HCT116 (cell line): Measurements from ENCODE around the gene OR5B2. TPM values are rescaled to one million over a fixed set of nuclear protein-coding genes. Genes with fewer than 3 reads are reported as not detected.

ENCODE experiments used
- ATAC-seq: fragments of 200-7000 bp; cut with Tn5 transposase; 2 replicates; pipeline ENCODE4 v1.9.1; 2020; ENCODE audit warnings: mild to moderate bottlenecking, moderate library complexity
- BruUV-seq: library from RNA; stranded (reverse); fragments of 400-500 nt; replicated peaks from 2 replicates; lab custom pipeline; 2021; lab: Mats Ljungman, UMichigan
- CTCF ChIA-PET: fragments of 300-600 bp; sonication (Branson Sonifier 250); formaldehyde crosslinking; loops from one replicate; lab custom pipeline; 2021; ENCODE audit warnings: antibody characterized with exemption; lab: Charles Lee
- POLR2A ChIA-PET: fragments of 300-600, 350-600 bp; sonication (Branson Sonifier 250); formaldehyde crosslinking; loops from one replicate; lab custom pipeline; 2021; ENCODE audit warnings: antibody characterized with exemption; lab: Charles Lee
- RAD21 ChIA-PET, 2 experiments: fragments of 300-600 bp; sonication (Branson Sonifier 250); formaldehyde crosslinking; loops; one replicate each; lab custom pipeline; 2023; ENCODE audit warnings: low total read pairs in 2 of 2; ENCODE audit not compliant: uncharacterized antibody in 2 of 2, unreplicated experiment in 2 of 2, low non-redundant PET in 1 of 2; lab: Charles Lee
- DNase-seq: peaks from one replicate; pipeline ENCODE4 v3.0.0-alpha.2; 2010; ENCODE audit warnings: low read depth, low spot score
- H2AFZ ChIP-seq: fragments of 200-600 bp; shearing (Covaris generic), sonication (generic); 2 replicates; pipeline ENCODE4 v1.6.1; 2017; ENCODE audit warnings: low read depth, mixed run types, mixed read lengths, antibody characterized with exemption, low read length; ENCODE audit not compliant: poor library complexity, severe bottlenecking
- H3K27ac ChIP-seq: 2 replicates; pipeline ENCODE4 v1.5.1; 2012; ENCODE audit warnings: low read depth, low read length
- H3K27me3 ChIP-seq: fragments of 200-600 bp; sonication (generic); 2 replicates; pipeline ENCODE4 v1.6.1; 2016; ENCODE audit warnings: mixed run types, low read length, mixed read lengths; ENCODE audit not compliant: insufficient read depth
- H3K36me3 ChIP-seq, 2 experiments: fragments of 200-500 bp in 1 of 2; fragments of 200-600 bp in 1 of 2; sonication (Bioruptor generic) in 1 of 2; sonication (generic) in 1 of 2; 2 replicates each; pipeline versions ENCODE4 v1.5.1 to v1.6.1; 2014 to 2016; ENCODE audit warnings: low read length in 2 of 2, inconsistent platforms in 1 of 2, mixed read lengths in 1 of 2, mixed run types in 1 of 2; ENCODE audit not compliant: insufficient read depth in 2 of 2, control insufficient read depth in 1 of 2
- H3K4me1 ChIP-seq, 2 experiments: fragments of 200-600 bp in 1 of 2; sonication (generic) in 1 of 2; 2 replicates each; pipeline versions ENCODE4 v1.5.1 to v1.6.1; 2012 to 2017; ENCODE audit warnings: low read length in 2 of 2, inconsistent platforms in 1 of 2, mild to moderate bottlenecking in 1 of 2, mixed read lengths in 1 of 2, mixed run types in 1 of 2, moderate library complexity in 1 of 2; ENCODE audit not compliant: insufficient read depth in 2 of 2, control insufficient read depth in 1 of 2
- H3K4me2 ChIP-seq: fragments of 200-600 bp; sonication (generic); 2 replicates; pipeline ENCODE4 v1.6.1; 2017; ENCODE audit warnings: mixed run types, low read length, mixed read lengths
- H3K4me3 ChIP-seq, 2 experiments: fragments of 200-600 bp in 1 of 2; sonication (generic) in 1 of 2; replicated peaks in 1 of 2; 2 replicates each; pipeline ENCODE4 v1.5.1; 2011 to 2016; ENCODE audit warnings: low read length in 2 of 2, control low read depth in 1 of 2, low read depth in 1 of 2, mild to moderate bottlenecking in 1 of 2, mixed read lengths in 1 of 2, mixed run types in 1 of 2
- H3K79me2 ChIP-seq: fragments of 200-600 bp; sonication (generic); 2 replicates; pipeline ENCODE4 v1.6.1; 2017; ENCODE audit warnings: mild to moderate bottlenecking, mixed run types, low read length, moderate library complexity, mixed read lengths; ENCODE audit not compliant: insufficient read depth
- H3K9ac ChIP-seq: fragments of 200-600 bp; sonication (generic); 2 replicates; pipeline ENCODE4 v1.6.1; 2016; ENCODE audit warnings: low read length, mixed read lengths
- H3K9me2 ChIP-seq: fragments of 200-600 bp; sonication (generic), shearing (Covaris generic); 2 replicates; pipeline ENCODE4 v1.6.1; 2017; ENCODE audit warnings: mixed run types, mild to moderate bottlenecking, moderate library complexity; ENCODE audit not compliant: insufficient read depth
- H3K9me3 ChIP-seq, 2 experiments: fragments of 200-500 bp in 1 of 2; fragments of 200-600 bp in 1 of 2; sonication (Bioruptor generic) in 1 of 2; sonication (generic) in 1 of 2; 2 replicates each; pipeline ENCODE4 v1.6.1; 2014 to 2017; ENCODE audit warnings: low read length in 2 of 2, mixed read lengths in 2 of 2, inconsistent platforms in 1 of 2, low read depth in 1 of 2, mild to moderate bottlenecking in 1 of 2, mixed run types in 1 of 2, moderate library complexity in 1 of 2; ENCODE audit not compliant: control insufficient read depth in 1 of 2, insufficient read depth in 1 of 2
- H4K20me1 ChIP-seq: fragments of 200-600 bp; sonication (generic), shearing (Covaris generic); 2 replicates; pipeline ENCODE4 v1.6.1; 2017; ENCODE audit warnings: mixed run types, mild to moderate bottlenecking, moderate library complexity; ENCODE audit not compliant: insufficient read depth
- CBX3 ChIP-seq: IDR thresholded peaks from 2 replicates; pipeline ENCODE4 v1.6.1; 2012; ENCODE audit warnings: low read depth
- EGR1 ChIP-seq: IDR thresholded peaks from 2 replicates; pipeline ENCODE4 v1.6.1; 2012; ENCODE audit warnings: low read depth
- EZH2 ChIP-seq: fragments of 200-600 bp; sonication (generic); IDR thresholded peaks from 2 replicates; pipeline ENCODE4 v1.6.1; 2017; ENCODE audit warnings: antibody characterized with exemption, mixed run types
- EZH2phosphoT487 ChIP-seq: fragments of 200-600 bp; IDR thresholded peaks from 2 replicates; pipeline ENCODE4 v1.6.1; 2018; ENCODE audit warnings: antibody characterized with exemption, borderline replicate concordance
- FOSL1 ChIP-seq: IDR thresholded peaks from 2 replicates; pipeline ENCODE4 v1.6.1; 2012; ENCODE audit warnings: low read depth
- JUND ChIP-seq: IDR thresholded peaks from 2 replicates; pipeline ENCODE4 v1.6.1; 2012
- POLR2A ChIP-seq: IDR thresholded peaks from 2 replicates; pipeline ENCODE4 v1.7.0; 2011; ENCODE audit warnings: borderline replicate concordance; ENCODE audit not compliant: insufficient read depth, insufficient read length; ENCODE audit errors: extremely low read depth
- SIN3A ChIP-seq: IDR thresholded peaks from 2 replicates; pipeline ENCODE4 v1.6.1; 2012; ENCODE audit warnings: low read depth
- SRF ChIP-seq: IDR thresholded peaks from 2 replicates; pipeline ENCODE4 v1.6.1; 2012; ENCODE audit warnings: low read depth
- TCF7L2 ChIP-seq: IDR thresholded peaks from 2 replicates; pipeline ENCODE4 v1.7.0; 2011; ENCODE audit warnings: borderline replicate concordance, inconsistent platforms; ENCODE audit not compliant: insufficient read depth, insufficient read length; ENCODE audit errors: extremely low read depth
- ZFX ChIP-seq: fragments of 450-650 bp; IDR thresholded peaks from 2 replicates; pipeline ENCODE4 v1.6.1; 2017
- ZNF274 ChIP-seq: fragments of 200-500 bp; sonication (Bioruptor generic); IDR thresholded peaks from 2 replicates; pipeline ENCODE4 v1.6.1; 2014; ENCODE audit warnings: mild to moderate bottlenecking, low read depth, low read length, inconsistent platforms
- intact Hi-C: fragments of 100-400 bp; cut with micrococcal nuclease; formaldehyde crosslinking; loops from 2 replicates; pipeline ENCODE4 v1.10.0; 2022
- total RNA-seq: library from RNA; stranded (reverse); gene quantifications from one replicate; pipeline ENCODE4 v1.2.1, GENCODE V29; 2021; ENCODE audit not compliant: unreplicated experiment
- TF ChIP-seq, protein P1 (sequence below): IDR thresholded peaks from 2 replicates; pipeline ENCODE4 v1.6.1; 2011; ENCODE audit warnings: mild to moderate bottlenecking, low read length, moderate library complexity; ENCODE audit not compliant: insufficient replicate concordance; ENCODE audit errors: extremely low read depth
- TF ChIP-seq, protein P2 (sequence below): IDR thresholded peaks from 2 replicates; pipeline ENCODE4 v1.6.1; 2012
- TF ChIP-seq, protein P3 (sequence below): IDR thresholded peaks from 2 replicates; pipeline ENCODE4 v1.6.1; 2012

OR5B2 gene
- total RNA-seq, 1 experiment from 2014 or later, result not detected

- Histone ChIP-seq H3K79me2 (no peaks in the 10 kb centered on the region), H4K20me1 (no peaks in the 10 kb centered on the region), H3K27me3 (no peaks in the 10 kb centered on the region), H3K27ac (no peak overlapping the region), H2AFZ (no peak overlapping the region), H3K4me3 (no peak overlapping the region), H3K9ac (no peak overlapping the region), H3K9me3 (no peaks in the 10 kb centered on the region), H3K36me3 (no peaks in the 10 kb centered on the region), H3K9me2 (no peaks in the 10 kb centered on the region), H3K4me2 (no peak overlapping the region), H3K4me1 (no peaks in the 10 kb centered on the region)
- no TSS peak for BruUV-seq
- ATAC-seq (no peak), DNase-seq (no peak)
- intact Hi-C loops, result no loop called here
- POLR2A ChIA-PET, result no interaction called here
- RAD21 ChIA-PET, result no interaction called here
- no peak for TF ChIP-seq TCF7L2
- no peak for TF ChIP-seq JUND
- TF ChIP-seq, protein P1, sequence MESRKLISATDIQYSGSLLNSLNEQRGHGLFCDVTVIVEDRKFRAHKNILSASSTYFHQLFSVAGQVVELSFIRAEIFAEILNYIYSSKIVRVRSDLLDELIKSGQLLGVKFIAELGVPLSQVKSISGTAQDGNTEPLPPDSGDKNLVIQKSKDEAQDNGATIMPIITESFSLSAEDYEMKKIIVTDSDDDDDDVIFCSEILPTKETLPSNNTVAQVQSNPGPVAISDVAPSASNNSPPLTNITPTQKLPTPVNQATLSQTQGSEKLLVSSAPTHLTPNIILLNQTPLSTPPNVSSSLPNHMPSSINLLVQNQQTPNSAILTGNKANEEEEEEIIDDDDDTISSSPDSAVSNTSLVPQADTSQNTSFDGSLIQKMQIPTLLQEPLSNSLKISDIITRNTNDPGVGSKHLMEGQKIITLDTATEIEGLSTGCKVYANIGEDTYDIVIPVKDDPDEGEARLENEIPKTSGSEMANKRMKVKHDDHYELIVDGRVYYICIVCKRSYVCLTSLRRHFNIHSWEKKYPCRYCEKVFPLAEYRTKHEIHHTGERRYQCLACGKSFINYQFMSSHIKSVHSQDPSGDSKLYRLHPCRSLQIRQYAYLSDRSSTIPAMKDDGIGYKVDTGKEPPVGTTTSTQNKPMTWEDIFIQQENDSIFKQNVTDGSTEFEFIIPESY, result no peak
- no peak for TF ChIP-seq EZH2phosphoT487
- no peak for TF ChIP-seq ZNF274
- TF ChIP-seq ZFX, result no peak
- TF ChIP-seq SRF, result no peak
- TF ChIP-seq POLR2A, result no peak
- no peak for TF ChIP-seq CBX3
- TF ChIP-seq, protein P2, sequence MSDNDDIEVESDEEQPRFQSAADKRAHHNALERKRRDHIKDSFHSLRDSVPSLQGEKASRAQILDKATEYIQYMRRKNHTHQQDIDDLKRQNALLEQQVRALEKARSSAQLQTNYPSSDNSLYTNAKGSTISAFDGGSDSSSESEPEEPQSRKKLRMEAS, result no peak
- TF ChIP-seq EZH2, result no peak
- no peak for TF ChIP-seq EGR1
- no peak for TF ChIP-seq SIN3A
- no peak for TF ChIP-seq FOSL1
- TF ChIP-seq, protein P3, sequence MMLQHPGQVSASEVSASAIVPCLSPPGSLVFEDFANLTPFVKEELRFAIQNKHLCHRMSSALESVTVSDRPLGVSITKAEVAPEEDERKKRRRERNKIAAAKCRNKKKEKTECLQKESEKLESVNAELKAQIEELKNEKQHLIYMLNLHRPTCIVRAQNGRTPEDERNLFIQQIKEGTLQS, result no peak
- CTCF ChIA-PET, result no interaction called here
These were observed 1.4 kb upstream of the OR5B2 start for GRCh38 chr11:58429273-58429672.
